Inflammatory macrophage (primary cell): ENCODE results near the gene ATP6AP2.
A peak's percentile ranks its signal among the peaks of the same experiment; 100 is the strongest.
"Not testable (repeated sequence)": the region's sequence is repeated elsewhere in the genome, so short reads cannot be mapped to it uniquely, and the experiment has no call there.

Source experiments
- DNase-seq, 2 donors: peaks; one replicate each; pipeline ENCODE4 v3.0.0-alpha.2; 2020 to 2022

Gene ATP6AP2

DNA sequence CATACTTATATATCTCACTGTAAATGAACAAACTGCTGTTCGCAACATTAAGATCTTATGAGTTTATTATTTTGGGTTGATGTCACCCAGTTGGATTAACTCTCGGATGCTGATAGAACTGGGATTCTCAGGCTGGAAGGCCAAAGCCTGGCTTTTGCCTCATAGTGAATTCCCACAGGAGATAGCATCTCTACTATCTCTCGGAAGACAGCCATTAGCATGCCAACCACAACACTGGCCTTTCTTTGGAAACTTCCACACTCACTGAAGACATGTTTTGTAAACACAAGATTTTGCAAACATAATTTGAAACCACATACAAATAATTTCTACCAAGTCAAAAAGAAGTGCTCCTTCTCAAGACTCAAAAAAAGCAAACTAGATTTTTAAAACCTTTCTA lies 4.5 kb upstream of the ATP6AP2 start:
- no peak for DNase-seq

DNA sequence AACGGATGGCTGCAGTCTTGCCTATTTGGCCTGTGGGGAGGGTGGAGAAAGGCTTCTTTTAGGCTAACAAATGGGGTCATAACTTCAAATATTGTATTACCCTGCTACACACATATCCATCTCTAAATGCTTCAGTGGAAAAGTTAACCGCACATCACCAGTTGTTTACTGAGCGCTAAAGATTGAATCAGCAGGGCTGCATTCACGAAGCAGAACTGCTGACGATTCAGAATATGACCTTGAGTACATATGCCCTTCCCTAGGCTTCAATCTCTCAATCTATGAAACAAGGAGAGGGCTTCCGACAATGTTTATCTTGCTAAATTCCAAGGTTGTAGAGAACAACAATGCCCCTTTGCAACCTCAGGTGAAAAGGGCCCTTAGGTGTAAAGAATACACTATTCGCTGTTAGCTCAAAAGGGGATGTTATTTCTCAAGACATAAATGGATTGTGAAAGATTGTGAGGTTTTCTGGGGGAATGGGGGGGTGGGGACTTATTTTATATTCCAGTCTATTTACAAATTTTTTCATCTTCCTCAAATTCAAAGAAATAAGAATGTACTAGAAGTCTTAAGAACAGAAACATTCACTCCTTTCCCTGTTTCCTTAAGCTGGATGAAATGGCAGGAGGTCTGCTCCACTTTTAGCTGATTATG lies 2.6 kb upstream of the ATP6AP2 start:
- DNase-seq, result peak; percentile 57 to 62

DNA sequence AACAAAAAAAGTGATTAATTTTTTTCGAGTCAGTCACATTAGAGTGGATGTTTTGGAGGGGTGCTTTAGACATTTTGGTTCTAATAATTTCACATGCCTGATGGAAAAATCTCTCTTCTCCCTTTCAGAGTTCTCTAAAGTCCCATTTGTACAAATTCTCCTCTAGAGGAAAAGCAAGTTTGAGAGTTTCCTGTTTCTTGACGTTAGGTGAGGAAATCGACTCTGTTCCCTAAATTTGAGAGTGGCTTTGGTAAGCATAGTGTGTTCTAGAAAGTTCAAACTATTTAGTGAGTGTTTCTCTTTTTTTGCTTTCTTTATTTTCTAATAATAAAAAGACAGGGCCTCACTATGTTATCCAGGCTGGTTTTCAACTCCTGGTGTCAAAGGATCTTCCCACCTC lies 1.6 kb upstream of the ATP6AP2 start:
- DNase-seq, result peak; percentile 51 to 74

DNA sequence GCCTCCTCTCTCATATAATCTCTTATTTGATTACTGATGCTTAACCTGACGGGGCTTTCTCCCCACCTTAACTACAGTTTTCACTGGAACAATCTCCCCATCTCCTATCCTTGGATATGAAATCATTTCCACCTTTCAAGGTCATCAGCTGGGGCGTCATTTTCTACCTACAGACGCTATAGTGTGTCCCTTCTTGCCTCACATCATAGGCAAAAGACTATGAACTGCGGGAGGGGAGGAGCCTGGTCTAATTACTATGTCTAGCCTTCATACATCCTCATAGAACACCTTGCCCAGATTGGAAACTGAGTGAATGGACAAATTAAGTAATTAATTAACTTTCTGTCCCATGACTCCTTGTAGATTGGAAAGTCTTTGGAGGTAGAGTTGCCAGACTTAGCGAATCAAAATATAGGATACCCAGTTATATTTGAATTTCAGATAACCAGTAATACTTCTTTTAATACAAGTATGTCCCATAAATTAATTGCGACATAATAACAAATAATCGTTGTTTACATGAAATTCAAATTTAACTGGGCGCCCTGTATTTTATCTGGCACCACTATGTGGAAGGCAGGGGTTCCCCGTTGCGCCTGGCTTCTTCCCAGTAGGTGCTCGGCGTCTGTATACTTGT lies 752 bp upstream of the ATP6AP2 start:
- peak in 1 of 2 donors; percentile 8 for DNase-seq

DNA sequence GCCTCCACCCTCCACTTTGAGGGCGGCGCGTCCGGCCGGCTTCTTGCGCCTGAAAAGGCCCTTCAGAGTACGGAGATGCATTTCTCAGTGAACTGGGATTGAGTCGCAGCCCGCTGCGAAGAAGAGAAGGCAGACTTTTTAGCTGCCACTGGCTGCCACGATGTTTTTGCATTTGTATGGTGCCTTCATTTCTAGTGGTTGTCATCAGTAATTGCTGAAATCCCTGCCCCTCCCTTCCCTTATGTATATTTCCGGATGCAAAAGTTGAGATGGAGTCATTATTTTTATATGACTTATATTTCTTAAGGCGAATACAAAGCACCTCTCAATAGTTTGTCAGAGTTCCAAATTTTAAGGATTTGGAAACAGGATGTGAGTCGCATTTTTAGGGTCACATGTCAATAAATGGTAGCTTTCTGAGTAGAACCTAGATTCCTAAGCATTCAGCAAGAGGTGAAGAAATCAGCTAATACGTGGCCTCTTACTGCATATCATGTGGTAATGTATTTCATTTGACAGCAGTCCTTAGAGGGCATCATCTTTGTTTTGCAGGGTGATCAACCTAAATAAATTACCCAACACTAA lies 658 bp downstream of the ATP6AP2 start:
- peak; percentile 53 to 72 for DNase-seq

DNA sequence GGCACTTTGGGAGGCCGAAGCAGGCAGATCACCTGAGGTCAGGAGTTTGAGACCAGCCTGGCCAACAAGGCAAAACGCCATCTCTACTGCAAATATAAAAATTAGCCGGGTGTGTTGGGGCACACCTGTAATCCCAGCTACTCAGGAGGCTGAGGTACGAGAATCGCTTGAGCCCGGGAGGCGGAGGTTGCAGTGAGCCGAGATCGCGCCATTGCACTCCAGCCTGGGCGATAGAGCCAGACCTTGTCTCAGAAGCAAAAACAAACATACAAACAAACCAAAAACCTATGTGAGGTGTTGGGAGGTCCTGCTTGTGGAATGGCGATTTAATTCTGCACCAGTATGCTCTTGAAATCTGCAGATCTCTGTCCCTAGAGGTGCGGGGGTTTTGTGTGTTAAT lies 1.4 kb downstream of the ATP6AP2 start:
- DNase-seq, result not testable (repeated sequence)

DNA sequence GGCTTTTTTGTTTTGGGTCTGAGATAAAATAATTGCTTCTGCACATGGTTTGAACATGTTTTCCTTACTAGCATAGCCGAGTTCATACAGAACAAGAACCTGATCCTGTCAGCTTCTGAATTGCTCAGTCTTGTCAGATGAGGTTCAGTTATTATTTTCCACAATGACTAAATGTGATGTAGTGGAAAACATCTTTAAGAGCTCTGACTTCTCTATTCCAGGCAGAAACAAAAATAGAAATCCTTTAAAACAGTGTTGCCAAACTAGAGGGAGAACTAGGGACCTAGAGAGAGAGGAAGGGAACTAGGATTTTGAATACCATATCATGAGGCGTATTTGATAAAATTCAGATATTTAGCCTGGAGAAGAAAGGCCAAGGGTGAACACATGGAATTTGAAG lies 2.0 kb downstream of the ATP6AP2 start:
- DNase-seq, result peak; percentile 39 to 56

DNA sequence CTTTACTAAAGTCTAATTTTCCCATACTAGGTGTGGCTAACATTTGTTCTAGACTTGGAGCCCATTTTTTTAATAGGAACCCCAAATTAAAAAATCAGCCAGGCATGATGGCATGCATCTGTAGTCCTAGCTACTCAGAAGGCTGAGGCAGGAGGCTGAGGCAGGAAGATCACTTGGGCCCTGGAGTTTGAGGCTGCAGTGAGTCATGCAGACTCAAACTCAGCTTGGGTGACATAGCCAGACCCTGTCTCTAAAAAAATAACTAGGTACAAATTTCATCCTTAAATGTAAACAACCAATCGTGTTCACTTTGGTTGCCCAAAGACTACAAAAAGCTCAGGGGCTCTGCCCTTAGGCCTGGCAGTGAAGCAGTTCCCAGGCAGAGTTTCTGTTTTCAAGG lies 6.9 kb downstream of the ATP6AP2 start:
- DNase-seq, result not testable (repeated sequence)

DNA sequence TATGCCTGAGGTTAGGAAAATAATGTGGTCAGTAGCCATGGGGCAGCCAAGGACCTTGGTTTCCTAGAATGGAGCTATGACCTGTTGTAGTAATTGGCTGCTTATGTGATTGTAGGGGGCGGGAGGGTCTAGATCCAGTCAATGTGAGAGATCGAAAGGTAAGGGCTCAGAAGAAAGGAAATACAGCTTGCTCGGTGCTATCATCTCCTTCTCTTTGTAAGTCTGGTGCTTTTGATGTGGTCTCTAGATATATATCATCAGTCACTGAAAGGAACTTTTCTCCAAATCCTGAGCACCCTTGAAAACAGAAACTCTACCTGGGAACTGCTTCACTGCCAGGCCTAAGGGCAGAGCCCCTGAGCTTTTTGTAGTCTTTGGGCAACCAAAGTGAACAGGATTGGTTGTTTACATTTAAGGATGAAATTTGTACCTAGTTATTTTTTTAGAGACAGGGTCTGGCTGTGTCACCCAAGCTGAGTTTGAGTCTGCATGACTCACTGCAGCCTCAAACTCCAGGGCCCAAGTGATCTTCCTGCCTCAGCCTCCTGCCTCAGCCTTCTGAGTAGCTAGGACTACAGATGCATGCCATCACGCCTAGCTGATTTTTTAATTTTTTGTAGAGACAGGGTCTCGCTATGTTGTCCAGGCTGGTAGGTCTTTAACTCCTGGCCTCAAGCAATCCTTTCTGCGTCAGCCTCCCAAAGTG lies 9.0 kb downstream of the ATP6AP2 start:
- not testable (repeated sequence) for DNase-seq

DNA sequence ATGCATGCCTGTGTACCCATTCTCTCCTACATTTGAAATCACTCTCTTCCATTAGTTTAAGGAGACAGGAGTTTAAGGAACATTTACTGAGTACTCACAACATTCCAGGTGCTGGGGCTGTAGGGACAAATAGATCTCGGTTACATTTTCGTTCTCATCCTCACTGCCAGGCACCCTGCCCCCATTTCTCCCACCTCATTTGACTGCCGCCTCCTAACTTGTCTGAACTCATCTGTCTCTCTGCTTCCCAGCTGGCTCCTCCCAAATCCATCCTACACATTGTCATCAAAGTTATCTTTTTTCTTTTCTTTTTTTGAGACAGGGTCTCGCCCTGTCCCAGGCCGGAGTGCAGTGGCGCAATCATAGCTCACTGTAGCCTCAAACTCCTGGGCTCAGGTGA lies 22.7 kb downstream of the ATP6AP2 start:
- DNase-seq, result no peak

DNA sequence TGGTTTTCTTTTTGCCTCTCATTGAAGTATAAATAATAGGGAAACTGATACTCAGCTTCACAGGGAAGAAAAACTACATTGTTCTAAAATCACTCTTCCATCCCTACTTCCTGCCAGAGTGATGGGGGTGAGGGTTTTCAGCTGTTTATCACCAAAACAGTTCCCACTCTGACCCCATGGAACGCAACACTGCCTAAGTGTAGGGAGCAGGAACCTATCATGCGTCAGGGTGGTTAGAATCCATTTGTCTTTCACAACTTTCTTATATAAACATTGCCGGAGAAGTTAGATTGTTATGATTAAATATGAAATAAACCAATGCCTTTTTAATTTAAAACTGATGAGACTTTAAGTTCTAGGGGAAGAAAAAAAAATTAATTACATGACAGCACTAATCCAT lies 26.6 kb downstream of the ATP6AP2 start:
- no peak for DNase-seq

DNA sequence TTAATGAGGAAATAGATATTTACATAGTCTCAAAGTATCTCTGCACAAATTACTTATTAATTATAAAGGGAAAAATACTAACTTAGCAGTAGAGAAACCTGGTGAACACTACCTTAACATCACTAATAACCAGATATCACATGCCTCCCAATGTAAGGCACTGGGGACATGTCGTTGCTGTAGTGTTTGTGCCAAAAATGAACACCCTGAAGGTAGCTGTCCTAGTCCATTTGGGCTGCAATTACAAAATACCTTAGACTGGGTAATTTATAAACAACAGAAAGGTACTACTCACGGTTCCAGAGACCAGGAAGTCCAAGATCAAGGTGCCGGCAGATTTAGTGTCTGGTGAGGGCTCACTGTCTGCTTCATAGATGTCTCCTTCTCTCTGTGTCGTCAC lies 31.7 kb downstream of the ATP6AP2 start:
- DNase-seq, result no peak

DNA sequence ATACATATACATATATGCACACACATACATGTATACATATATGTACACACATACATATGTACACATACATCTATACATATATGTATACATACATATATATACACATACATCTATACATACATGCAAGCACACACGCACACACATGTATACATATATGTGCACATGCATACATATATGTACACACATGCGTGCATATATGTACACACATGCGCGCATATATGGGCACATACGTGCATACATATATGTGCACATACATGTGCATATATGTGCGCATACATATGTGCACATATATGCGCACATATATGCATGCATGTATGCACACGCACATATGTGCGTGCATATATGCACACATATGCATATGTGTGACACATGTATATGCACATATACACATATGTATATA lies 35.2 kb downstream of the ATP6AP2 start:
- DNase-seq, result no peak

DNA sequence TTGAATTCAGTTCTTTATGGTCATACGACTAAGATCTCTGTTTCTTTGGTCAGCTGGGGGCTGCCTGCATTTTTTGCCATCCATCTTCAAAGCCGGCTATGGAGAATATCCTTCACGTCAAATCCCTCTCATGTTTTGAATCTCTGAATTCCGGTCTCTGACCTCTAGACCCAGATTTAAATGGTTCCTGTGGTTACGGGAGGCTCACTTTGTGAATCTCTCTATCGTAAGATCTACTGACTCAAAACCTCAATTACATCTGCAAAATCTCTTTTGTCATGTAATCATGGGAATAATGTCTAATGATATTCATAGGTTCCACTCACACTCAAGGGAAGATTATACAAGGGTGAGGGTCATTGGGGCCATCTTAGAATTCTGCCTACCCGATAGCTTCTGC lies 36.8 kb downstream of the ATP6AP2 start:
- no peak for DNase-seq

DNA sequence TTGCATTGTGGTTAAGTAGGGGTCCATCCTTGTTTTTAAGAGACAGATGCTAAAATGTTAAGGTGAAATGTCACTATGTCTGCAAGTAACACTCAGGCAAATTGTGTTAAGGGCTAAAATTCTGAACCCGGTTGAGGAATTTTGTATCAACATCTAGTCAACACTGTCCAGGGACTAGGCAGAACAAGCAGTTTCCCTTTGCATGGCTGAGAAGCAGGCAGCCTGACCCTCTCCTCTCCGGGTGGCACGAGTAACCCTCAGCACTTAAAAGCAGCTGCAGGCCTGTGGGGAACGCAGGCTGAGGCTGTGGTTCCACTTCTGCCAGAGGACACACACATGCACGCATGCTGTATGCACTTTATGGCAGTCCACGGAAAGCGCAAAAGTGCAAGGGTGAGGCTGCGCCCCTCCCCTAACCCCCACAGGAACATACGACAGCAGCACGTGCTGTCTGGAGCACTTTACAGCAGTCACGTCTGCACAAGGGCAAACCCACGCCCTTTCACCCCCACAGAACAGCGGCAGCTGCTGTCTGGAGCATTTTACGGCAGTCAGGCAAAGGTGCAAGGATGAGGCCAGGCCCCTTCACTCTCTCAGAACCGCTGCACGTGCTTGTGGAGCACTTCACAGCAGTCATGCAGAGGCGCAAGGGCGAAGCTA lies 41.8 kb downstream of the ATP6AP2 start:
- no peak for DNase-seq

DNA sequence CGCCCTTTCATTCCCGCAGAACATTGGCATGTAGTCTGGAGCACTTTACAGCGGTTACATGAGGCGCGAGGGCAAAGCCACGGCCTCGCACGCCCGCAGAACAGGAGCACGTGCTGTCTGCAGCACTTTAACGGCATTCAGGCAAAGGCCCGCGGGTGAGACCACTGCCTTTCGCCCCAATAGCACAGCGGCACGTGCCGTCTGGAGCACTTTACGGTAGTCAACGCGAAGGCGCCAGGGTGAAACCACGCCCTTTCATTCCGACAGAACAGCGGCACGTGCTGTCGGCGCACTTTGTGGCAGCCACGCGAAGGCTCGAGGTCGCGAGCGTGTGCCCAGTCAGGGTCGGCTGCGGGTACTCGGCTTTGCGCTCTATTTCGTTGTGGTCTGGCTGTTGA lies 42.4 kb downstream of the ATP6AP2 start, which contains the start of gene MPC1L:
Gene MPC1L (plus strand): TSS at position 290 of the 398 bp plus-strand sequence. CDS start 138 bp downstream, outside the sequence.
- no peak for DNase-seq

DNA sequence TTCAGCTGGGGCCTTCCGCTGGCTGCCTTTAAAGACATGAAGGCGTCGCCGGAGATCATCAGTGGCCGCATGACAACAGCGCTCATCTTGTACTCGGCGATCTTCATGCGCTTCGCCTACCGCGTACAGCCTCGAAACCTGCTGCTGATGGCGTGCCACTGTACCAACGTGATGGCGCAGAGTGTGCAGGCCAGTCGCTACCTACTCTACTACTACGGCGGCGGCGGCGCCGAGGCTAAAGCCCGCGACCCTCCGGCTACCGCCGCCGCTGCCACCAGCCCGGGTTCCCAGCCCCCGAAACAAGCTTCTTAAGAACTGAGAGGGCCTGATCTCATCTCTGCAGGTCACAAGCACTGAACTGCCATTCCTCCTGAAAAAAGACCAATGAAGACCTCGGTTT lies 42.9 kb downstream of the ATP6AP2 start:
- DNase-seq, result no peak

DNA sequence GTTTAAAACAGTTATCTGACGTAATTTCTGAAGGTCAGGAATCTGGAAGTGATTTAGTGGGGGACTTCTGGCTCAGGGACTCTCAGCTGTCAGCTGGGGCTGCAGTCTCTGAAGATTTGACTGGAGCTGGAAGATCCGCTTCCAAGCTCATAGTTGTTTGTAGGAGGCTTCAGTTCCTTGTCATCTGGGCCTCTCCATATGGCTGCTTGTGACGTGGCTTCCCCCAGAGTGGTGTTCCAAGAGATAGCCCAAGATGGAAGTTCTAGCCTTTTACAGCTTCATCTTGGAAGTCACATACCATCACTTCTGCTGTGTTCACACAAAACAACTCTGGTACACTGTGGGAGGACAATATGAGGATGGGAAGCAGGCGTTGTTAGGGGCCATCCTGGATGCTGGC lies 44.5 kb downstream of the ATP6AP2 start:
- DNase-seq, result no peak

DNA sequence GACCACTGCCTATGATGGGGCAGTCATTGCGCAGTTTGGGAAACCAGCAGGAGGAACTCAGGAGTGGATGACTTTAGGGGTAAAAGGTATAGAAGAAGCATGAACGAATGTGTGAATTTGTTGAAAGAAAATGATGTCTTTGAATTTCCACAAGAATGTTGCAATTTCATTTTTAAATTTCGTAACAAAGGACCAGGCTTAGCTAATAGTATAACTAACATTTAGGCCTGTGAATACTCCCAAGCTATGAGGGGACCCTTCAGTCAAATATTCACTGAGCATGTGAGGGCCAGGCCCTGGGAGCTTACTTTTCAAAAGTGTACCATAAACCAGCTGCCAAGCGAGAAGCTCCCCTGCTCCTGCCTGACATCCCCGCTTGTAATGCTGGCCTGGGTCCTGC lies 47.7 kb downstream of the ATP6AP2 start:
- DNase-seq, result peak in 1 of 2 donors; percentile 38

DNA sequence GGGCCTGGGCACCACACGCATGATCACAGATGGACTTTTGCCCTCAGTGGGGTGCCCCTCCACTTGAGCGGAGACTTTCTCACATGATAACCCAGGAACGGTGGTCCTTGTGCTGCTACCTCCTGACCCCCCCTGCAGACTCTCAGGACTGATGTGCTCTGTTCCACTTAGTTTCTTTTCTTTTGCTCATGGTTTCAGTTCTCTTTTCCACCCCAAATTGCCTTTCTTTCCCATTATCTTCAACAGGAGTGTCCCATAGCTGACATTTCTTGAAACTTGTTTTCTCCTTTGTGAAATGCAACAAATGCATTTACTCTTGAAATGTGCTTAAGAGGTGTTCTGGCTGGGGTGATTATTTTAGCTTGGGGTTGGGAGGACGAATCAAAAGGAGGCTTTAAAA lies 51.4 kb downstream of the ATP6AP2 start:
- no peak for DNase-seq

DNA sequence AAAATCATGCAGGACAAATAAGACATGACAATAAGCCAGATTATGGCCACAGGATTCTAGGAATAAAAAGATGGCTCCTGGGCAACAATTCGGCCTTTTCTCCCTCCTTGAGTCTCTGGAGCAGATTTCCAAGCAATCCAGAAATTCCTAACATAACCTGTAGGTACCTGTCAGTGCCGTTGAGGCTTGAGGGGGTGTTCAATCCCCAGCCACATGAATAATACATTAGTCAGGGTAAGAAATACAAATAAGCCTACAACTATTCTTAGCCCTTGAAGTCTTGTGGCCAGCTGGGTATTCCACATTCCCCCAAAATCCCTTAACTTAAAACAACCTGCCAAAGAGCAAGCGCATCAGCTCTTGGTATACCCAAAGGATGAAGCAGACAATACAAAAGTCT lies 56.9 kb downstream of the ATP6AP2 start:
- DNase-seq, result no peak

DNA sequence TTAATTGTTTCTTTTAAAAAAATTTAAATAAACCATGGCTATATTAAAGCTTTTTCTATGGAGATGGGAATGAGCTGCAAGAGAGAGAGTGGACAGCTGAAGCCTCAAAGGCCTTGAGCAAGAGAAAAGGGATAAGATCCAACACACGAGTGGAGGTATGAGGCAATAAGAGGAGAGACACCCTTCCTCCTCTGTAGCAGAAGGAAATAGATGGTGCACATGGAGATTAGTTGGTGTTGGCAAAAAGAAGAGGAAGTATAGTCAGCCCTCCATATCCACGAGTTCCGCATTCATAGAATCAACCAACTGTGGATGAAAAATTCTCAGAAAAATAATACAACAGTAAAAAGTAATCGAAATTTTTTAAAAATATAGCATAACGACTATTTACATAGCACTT lies 63.4 kb downstream of the ATP6AP2 start:
- peak; percentile 77 to 84 for DNase-seq

DNA sequence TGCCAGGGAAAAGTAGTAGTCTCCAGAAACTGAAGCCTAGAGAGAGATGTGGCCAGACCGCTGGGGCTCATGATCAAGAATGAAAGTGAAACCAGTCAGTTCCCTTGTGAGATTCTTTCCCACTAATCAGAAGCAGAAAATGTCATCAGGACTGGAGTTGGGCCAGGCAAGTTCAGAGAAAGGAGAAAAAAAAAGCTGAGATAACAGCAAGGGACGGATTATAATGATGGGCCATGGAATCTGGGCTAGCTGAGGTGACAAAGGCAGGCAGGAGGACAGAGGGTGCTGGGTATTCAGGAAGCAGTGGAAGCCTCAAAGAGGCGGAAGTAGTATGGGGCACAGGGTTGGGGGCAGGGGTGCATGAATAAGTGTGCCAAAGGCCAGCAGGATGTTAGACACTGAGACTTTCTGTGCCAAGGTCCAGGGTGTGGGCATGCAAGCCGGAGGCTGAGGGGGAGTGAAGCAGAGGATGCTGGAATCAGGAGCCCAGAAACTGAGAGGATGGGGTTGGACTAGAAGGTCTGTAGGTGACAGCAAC lies 64.1 kb downstream of the ATP6AP2 start:
- DNase-seq, result peak; percentile 68 to 77
